Transverse colon (tissue), 4 donors: ENCODE results near the gene HIVEP3.

Experiments used
- CTCF ChIP-seq, 5 experiments: fragments of 200-600 bp in 3 of 5; fragments of 450-650 bp in 2 of 5; sonication (generic) in 3 of 5; IDR thresholded peaks; 1 replicate in 2 of 5; 2 replicates in 3 of 5; pipeline ENCODE4 v1.5.1; 2016 to 2017; ENCODE audit warnings: antibody characterized with exemption in 5 of 5, inconsistent platforms in 3 of 5, mild to moderate bottlenecking in 2 of 5, moderate library complexity in 1 of 5
- POLR2A ChIP-seq: fragments of 450-650 bp; IDR thresholded peaks from one replicate; pipeline ENCODE4 v1.6.1; 2016; ENCODE audit warnings: antibody characterized with exemption, mild to moderate bottlenecking, moderate library complexity
- POLR2AphosphoS5 ChIP-seq, 3 donors: sonication (generic); formaldehyde crosslinking; IDR thresholded peaks; one replicate each; pipeline ENCODE4 v1.6.1; 2016; ENCODE audit warnings: antibody characterized with exemption in 3 of 3

- TF ChIP-seq POLR2A (no peak), CTCF (IDR thresholded peaks at IDR 0.05) (no peak), POLR2AphosphoS5 (IDR thresholded peaks at IDR 0.05) (no peak)
Observed at GRCh38 chr1:41862384-41863221, 56.1 kb downstream of the HIVEP3 start.
